Thyroid gland (tissue), 4 donors: ENCODE measurements around the gene STX2. TPM values are rescaled to one million over a fixed set of nuclear protein-coding genes. Genes with fewer than 3 reads are reported as not detected.
A peak's percentile ranks its signal among the peaks of the same experiment; 100 is the strongest.

Experiments
- DNase-seq, 2 donors: peaks; one replicate each; pipeline ENCODE4 v3.0.0-alpha.2; 2019
- H3K27ac ChIP-seq, 3 donors: fragments of 200-600 bp; sonication (generic); 1 replicate in 2 of 3; 2 replicates in 1 of 3; pipeline ENCODE4 v1.5.1; 2016 to 2019; ENCODE audit warnings: mild to moderate bottlenecking in 1 of 3, moderate library complexity in 1 of 3
- H3K27me3 ChIP-seq: fragments of 200-600 bp; sonication (generic); one replicate; pipeline ENCODE4 v1.5.1; 2019
- H3K36me3 ChIP-seq, 2 donors: fragments of 200-600 bp; sonication (generic); one replicate each; pipeline ENCODE4 v1.5.1; 2016 to 2019
- H3K4me1 ChIP-seq, 2 donors: fragments of 200-600 bp; sonication (generic); one replicate each; pipeline ENCODE4 v1.5.1; 2017 to 2019
- H3K4me3 ChIP-seq, 3 donors: fragments of 200-600 bp; sonication (generic); replicated peaks in 1 of 3; 1 replicate in 2 of 3; 2 replicates in 1 of 3; pipeline ENCODE4 v1.5.1; 2016; ENCODE audit warnings: mild to moderate bottlenecking in 1 of 3
- H3K9me3 ChIP-seq: fragments of 200-600 bp; sonication (generic); one replicate; pipeline ENCODE4 v1.5.1; 2017
- CTCF ChIP-seq, 6 experiments: fragments of 200-600 bp in 3 of 6; fragments of 450-650 bp in 3 of 6; sonication (generic) in 3 of 6; IDR thresholded peaks; one replicate each; pipeline ENCODE4 v1.5.1; 2016 to 2019; ENCODE audit warnings: antibody characterized with exemption in 6 of 6, mild to moderate bottlenecking in 2 of 6, inconsistent platforms in 1 of 6, moderate library complexity in 1 of 6
- POLR2A ChIP-seq, 2 donors: fragments of 450-650 bp; IDR thresholded peaks; one replicate each; pipeline ENCODE4 v1.6.1; 2017; ENCODE audit warnings: antibody characterized with exemption in 2 of 2, mild to moderate bottlenecking in 2 of 2, moderate library complexity in 1 of 2
- WGBS, 2 donors: methylation state at CpG; one replicate each; pipeline ENCODE4 v1.1.5; 2017; 5-methylcytosine and 5-hydroxymethylcytosine counted together
- intact Hi-C: fragments of 100-400 bp; cut with DNase I; formaldehyde crosslinking; loops from one replicate; pipeline ENCODE4 v1.15.1; 2023
- total RNA-seq, 4 donors: library from RNA; depleted of rRNA; stranded (reverse); fragments of >200 nt; gene quantifications; one replicate each; pipeline ENCODE4 v1.2.3, GENCODE V29; 2016

STX2 gene
- total RNA-seq, 4 donors from 2014 or later = 18.0 to 43.0 (median 26.1) TPM

- peaks cover 12 to 23% of the 10 kb centered on the region in 2 donors for H3K4me1 ChIP-seq
- WGBS, 2 donors = 72 to 79% methylated on average over 7 of the region's 7 CpGs
- no peaks in the 10 kb centered on the region for H3K27me3 ChIP-seq
- TF ChIP-seq POLR2A (IDR thresholded peaks at IDR 0.05) (no peak), CTCF (IDR thresholded peaks at IDR 0.05) (no peak)
- no peak overlapping the region for H3K27ac ChIP-seq
- intact Hi-C loops = no loop called here
- H3K36me3 ChIP-seq = no peaks in the 10 kb centered on the region
- H3K4me3 ChIP-seq = no peak overlapping the region
- H3K9me3 ChIP-seq = no peaks in the 10 kb centered on the region
- DNase-seq = no peak
These were observed 8.1 kb upstream of the STX2 start for GRCh38 chr12:130847112-130847511.

GRCh38 chr12:130846369-130846768 lies 7.3 kb upstream of the STX2 start:
- TF ChIP-seq POLR2A (IDR thresholded peaks at IDR 0.05) (no peak), CTCF (IDR thresholded peaks at IDR 0.05) (no peak)
- intact Hi-C loops = no loop called here
- no peaks in the 10 kb centered on the region for H3K27me3 ChIP-seq

GRCh38 chr12:130839770-130840404 lies 837 bp upstream of the STX2 start:
- TF ChIP-seq CTCF (IDR thresholded peaks at IDR 0.05) = no peak
- no peak for TF ChIP-seq POLR2A (IDR thresholded peaks at IDR 0.05)
- Histone ChIP-seq H3K27me3 (no peaks in the 10 kb centered on the region), H3K4me3 (no peak overlapping the region), H3K27ac (no peak overlapping the region), H3K36me3 (no peaks in the 10 kb centered on the region), H3K9me3 (no peaks in the 10 kb centered on the region), H3K4me1 (peaks cover 0 to 11% of the 10 kb centered on the region in 2 donors)
- WGBS, 2 donors = 73 to 74% methylated on average over 11 of the region's 11 CpGs
- no peak for DNase-seq
- intact Hi-C loops = no loop called here

More at GRCh38 chr12:130846369-130846768, 7.3 kb upstream of the STX2 start:
- no peaks in the 10 kb centered on the region for H3K36me3 ChIP-seq
- no peak overlapping the region for H3K4me3 ChIP-seq
- peaks cover 12 to 23% of the 10 kb centered on the region in 2 donors for H3K4me1 ChIP-seq
- DNase-seq = no peak
- no peak overlapping the region for H3K27ac ChIP-seq
- no peaks in the 10 kb centered on the region for H3K9me3 ChIP-seq

GRCh38 chr12:130838284-130838950 lies 633 bp downstream of the STX2 start:
- H3K27me3 ChIP-seq = no peaks in the 10 kb centered on the region
- H3K9me3 ChIP-seq = no peaks in the 10 kb centered on the region
- TF ChIP-seq CTCF (IDR thresholded peaks at IDR 0.05) = no peak
- TF ChIP-seq POLR2A (IDR thresholded peaks at IDR 0.05) = peak in 1 of 2 donors; percentile 48
- intact Hi-C loops = no loop called here
- DNase-seq = peak; percentile 52 to 55
- H3K4me1 ChIP-seq = peaks cover 0 to 11% of the 10 kb centered on the region in 2 donors
- H3K27ac ChIP-seq = peak overlapping the region; percentile 44 to 82 (median 74)
- H3K4me3 ChIP-seq = peak overlapping the region; percentile 14 to 97 (median 76)
- 1 to 10% methylated on average over 8 to 11 of the region's 38 CpGs for WGBS, 2 donors
- no peaks in the 10 kb centered on the region for H3K36me3 ChIP-seq

- 91 to 92% methylated on average over 6 of the region's 6 CpGs for WGBS, 2 donors
- Histone ChIP-seq H3K4me3 (no peak overlapping the region), H3K27ac (no peak overlapping the region), H3K9me3 (no peaks in the 10 kb centered on the region), H3K27me3 (no peaks in the 10 kb centered on the region), H3K4me1 (peaks cover 0 to 14% of the 10 kb centered on the region in 2 donors), H3K36me3 (no peaks in the 10 kb centered on the region)
- no peak for DNase-seq
- TF ChIP-seq POLR2A (IDR thresholded peaks at IDR 0.05) (no peak), CTCF (IDR thresholded peaks at IDR 0.05) (no peak)
- intact Hi-C loops = no loop called here
These were observed 3.6 kb downstream of the STX2 start for GRCh38 chr12:130835436-130835835.
